Stimulated activated CD4-positive, alpha-beta T cell treated with anti-CD3 and anti-CD28 coated beads, TNF-alpha, amount 100 ng/mL, for 1 hour (primary cell): ENCODE results near the gene TRAF3.

ENCODE experiments used
- DNase-seq, 3 donors: peaks; one replicate each; pipeline ENCODE4 v3.0.0-alpha.2; 2020; ENCODE audit warnings: low read depth in 3 of 3, low spot score in 1 of 3

Gene TRAF3

DNA sequence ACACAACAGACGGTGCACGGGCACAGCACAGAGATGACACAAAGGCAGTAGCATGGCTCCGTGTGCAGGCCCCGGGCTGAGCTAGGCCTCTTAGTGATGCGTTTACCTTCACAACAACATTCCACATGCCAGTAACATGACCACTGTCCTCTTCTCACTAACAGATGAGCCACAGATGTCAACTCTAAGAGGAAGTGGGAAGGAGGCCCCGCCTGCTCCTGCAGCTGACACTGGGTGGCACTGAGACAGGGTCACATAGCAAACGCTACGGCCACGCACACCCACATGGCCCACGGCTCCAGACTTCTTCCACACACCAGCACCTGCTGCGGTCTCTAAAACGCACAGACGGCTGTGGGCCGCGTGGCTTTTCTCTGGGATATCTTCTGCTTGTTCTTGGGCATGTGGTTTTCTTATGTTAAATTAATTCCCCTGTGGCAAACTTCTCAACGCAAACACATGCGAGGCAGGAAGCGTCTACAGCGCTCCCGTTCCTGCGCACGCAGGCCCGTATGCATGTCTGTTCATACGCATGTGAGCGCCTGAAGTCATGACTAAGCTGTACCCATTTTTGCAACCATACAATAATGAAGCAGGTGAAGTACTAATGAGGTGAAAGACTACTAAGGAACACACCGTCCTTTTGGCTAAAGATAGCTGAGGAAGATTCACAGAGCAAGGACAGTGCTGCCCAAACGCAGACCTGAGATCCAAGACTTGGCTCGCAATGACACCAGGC is 172.0 kb downstream of the TRAF3 start:
- DNase-seq = no peak

DNA sequence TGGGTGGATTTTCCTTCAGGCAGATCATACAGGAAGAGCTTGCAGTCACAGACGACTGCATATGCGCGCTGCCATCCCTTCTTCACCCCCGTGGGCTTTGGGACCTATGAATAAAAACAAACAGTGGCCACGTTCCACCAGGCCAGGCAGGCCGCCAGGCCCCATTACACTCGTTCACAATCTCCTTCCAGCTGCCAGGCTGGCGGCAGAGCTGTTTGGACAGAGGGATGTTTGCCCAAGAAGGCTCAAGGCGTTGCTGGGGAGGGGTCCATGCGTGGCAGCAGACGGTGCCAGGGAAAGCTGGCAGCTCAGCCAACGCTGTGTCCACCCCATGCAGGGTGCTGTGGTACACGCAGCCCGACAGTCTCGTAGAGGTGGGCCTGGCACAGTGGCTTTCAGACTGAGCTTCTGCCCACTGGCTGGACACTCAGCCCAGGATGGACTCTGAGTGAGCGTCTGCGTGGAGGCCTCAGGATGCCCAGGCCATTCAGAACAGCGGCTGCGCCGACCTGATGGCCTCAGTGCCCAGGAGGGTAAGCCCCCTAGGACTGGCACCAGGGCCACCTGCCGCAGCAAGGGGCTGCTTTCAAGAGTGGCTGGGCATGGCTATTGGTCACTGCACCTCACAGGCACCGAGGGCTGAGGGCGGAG is 172.7 kb downstream of the TRAF3 start:
- DNase-seq = no peak

DNA sequence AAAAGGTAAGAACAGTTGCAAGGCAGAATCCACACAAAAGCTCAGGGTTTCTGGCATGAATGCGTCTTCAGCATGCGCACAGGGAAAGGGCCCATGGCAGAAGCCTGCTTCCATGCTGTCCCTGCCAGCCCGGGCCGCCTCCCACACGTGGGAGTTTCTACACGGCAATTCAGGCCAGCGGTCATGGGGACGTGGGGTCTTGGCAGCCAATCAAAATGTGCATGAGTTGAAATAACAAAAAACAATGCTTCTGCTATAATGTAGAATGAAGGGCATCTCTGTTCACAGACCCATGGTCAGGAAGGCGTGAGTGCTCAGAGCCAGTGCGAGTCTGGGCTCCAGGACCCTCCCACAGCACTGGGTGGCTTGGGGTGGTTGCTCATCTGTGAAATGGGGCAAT is 173.8 kb downstream of the TRAF3 start:
- DNase-seq = no peak

- no peak for DNase-seq
Observed at GRCh38 chr14:102951799-102952198, 174.6 kb downstream of the TRAF3 start.

DNA sequence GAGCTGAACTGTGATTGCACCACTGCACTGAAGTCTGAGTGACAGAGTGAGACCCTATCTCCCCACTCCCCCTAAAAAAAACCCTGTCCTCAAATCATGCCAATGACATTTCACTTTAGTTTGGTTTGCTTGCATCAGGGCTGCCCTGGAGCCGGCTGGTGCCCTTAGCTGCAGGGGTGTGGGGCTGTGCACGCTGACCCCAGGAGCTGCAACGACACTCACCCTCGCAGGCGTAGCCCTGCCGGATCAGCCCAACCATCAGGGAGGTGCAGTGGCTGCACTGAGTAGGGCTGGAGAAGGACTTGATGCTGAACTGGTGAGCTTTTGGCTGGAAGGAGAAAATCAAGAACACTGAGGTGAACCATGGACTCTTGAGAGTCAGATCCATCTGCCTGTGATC is 175.0 kb downstream of the TRAF3 start:
- no peak for DNase-seq

- DNase-seq = no peak
Observed at GRCh38 chr14:102953100-102953499, 175.9 kb downstream of the TRAF3 start.

DNA sequence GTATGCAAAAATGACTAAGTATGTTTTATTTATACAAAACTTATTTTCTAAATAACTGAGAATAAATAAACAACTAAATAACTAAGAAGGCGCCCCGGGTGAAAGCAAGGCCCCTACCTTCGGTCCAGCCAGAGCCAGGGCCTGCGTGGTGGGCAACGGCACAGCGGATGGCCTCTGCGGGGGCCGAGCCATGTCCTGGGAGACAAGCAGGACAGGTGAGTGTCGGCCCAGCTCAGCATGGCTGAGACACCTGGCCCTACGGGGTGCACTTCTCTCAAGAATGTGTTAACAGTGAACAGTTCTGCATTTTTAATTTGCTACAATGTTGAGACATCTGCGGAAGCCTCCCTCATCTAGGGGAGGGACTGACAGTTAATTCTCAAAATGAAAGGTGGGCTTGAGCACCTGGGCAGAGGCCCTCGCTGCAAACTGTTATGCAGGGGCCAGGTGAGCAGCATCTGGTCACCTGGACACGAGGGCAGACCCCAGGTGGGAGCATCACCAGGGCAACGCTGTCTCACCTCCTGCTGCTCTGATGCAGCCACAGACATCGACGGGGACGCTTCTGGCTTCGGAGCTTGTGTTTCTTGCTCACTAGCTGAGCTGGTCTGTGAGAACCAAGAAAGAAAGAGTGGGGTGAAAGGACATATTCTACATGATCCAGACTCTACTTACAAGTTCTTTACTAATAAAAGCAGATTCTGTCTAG is 177.0 kb downstream of the TRAF3 start:
- DNase-seq = no peak

DNA sequence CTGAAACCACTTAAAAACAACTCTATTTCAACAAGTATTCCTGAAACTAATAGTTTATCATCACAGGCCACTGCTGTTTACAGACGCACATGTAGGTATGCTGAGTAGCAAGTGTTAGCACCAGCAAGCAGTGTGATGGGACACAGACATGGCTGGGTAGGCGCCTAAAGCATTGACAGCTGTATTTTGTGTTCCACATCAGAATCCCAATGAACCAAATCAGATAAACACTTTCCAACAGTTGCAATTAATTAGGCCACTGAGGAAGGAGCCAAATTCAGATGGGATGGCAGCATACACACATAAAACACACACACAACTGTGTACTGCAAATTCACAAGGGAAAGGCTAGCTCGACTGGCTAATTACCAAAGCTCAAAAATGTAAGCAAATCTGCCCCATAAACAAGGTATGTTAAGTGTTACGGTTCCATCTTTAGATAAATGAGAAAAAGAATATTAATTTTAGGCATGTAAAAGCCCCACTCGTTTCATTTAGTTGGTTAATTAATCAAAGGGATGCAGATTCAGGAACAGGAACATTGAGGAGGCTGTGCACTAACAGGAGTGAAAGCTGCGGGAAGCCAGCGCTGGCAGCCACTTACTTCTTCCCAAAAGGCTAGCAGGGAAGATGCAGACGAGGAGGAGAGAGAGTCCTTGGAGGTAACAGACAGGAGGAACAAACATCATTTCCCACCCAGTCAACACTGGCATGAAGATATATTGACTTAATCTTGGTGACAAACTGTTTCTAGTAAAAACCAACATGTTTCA is 178.6 kb downstream of the TRAF3 start:
- no peak for DNase-seq

- DNase-seq = no peak
Observed at GRCh38 chr14:102957222-102957621, 180.0 kb downstream of the TRAF3 start.

DNA sequence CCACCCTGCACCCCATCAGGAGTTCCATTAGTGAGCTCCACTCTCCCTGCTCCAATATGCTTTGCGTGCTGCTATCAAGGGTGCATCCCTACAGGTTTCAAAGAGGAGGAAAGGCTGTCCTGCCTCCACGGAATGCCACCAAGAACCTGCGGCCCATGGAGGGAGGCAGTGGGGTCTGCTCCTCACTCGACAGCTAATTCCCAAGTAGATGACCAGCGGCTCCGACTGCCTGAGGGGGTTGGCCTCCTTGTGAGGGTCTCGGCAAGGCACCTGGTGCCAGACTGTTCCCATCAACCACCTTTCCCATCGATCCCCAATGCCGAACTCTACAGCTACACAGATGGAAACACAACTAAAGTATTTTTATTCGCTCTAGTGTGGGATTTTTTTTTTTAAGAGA is 181.2 kb downstream of the TRAF3 start:
- no peak for DNase-seq
